ENCODE measurements around the gene P2RY12.

GRCh38 chr3:151372063-151372820 is 12.3 kb downstream of the P2RY12 start:
- TF ChIP-seq POLR2A (IDR thresholded peaks at IDR 0.05; ENCODE audit: low read depth, low read length) (no peak), SPI1 (IDR thresholded peaks at IDR 0.05; ENCODE audit: low read depth, low read length) (no peak)
